PC-3 (cell line): ENCODE results near the gene ABHD13.

Source experiments
- CTCF ChIP-seq: fragments of 300-600 bp; sonication (generic); conservative IDR thresholded peaks from 2 replicates; pipeline ENCODE4 v1.5.1; 2017; ENCODE audit warnings: antibody characterized with exemption, low read depth, mild to moderate bottlenecking, low read length
- EZH2 ChIP-seq: fragments of 300-600 bp; sonication (generic); IDR thresholded peaks from one replicate; pipeline ENCODE4 v1.6.1; 2017; ENCODE audit warnings: antibody characterized with exemption, mild to moderate bottlenecking, low read length; ENCODE audit not compliant: unreplicated experiment
- EZH2phosphoT487 ChIP-seq: fragments of 300-600 bp; sonication (generic); IDR thresholded peaks from 2 replicates; pipeline ENCODE4 v1.6.1; 2018; ENCODE audit warnings: mild to moderate bottlenecking, antibody characterized with exemption, low read length, borderline replicate concordance

GRCh38 chr13:108267347-108267746, 49.2 kb downstream of the ABHD13 start:
- TF ChIP-seq CTCF (no peak), EZH2phosphoT487 (no peak), EZH2 (no peak)
